IMR-90 (cell line): ENCODE data around the gene TVP23A.

Experiments used
- BHLHE40 ChIP-seq: fragments of 150-350 bp; IDR thresholded peaks from 2 replicates; pipeline ENCODE4 v1.6.1; 2016; ENCODE audit warnings: mild to moderate bottlenecking, low read depth, low read length
- CEBPB ChIP-seq: IDR thresholded peaks from 2 replicates; pipeline ENCODE4 v1.6.1; 2012; ENCODE audit warnings: low read depth, low read length, improper control_type of control experiment
- CTCF ChIP-seq: conservative IDR thresholded peaks from 2 replicates; pipeline ENCODE4 v1.5.1; 2012; ENCODE audit warnings: mild to moderate bottlenecking, low read depth, low read length, improper control_type of control experiment
- FOS ChIP-seq: fragments of 150-350 bp; IDR thresholded peaks from 2 replicates; pipeline ENCODE4 v1.6.1; 2016; ENCODE audit warnings: low read depth, low read length
- MAFK ChIP-seq: IDR thresholded peaks from 2 replicates; pipeline ENCODE4 v1.6.1; 2012; ENCODE audit warnings: low read depth, low read length, improper control_type of control experiment
- MXI1 ChIP-seq: IDR thresholded peaks from 2 replicates; pipeline ENCODE4 v1.6.1; 2012; ENCODE audit warnings: low read depth, mild to moderate bottlenecking, low read length, moderate library complexity, borderline replicate concordance
- POLR2A ChIP-seq: IDR thresholded peaks from 2 replicates; pipeline ENCODE4 v1.6.1; 2012; ENCODE audit warnings: mild to moderate bottlenecking, low read depth, low read length
- RAD21 ChIP-seq: IDR thresholded peaks from 2 replicates; pipeline ENCODE4 v1.6.1; 2012; ENCODE audit warnings: low read length, improper control_type of control experiment
- RCOR1 ChIP-seq: IDR thresholded peaks from 2 replicates; pipeline ENCODE4 v1.6.1; 2012; ENCODE audit warnings: mild to moderate bottlenecking, low read length, improper control_type of control experiment; ENCODE audit not compliant: insufficient replicate concordance
- RFX5 ChIP-seq: IDR thresholded peaks from 2 replicates; pipeline ENCODE4 v1.8.0; 2012; ENCODE audit warnings: low read depth, mild to moderate bottlenecking, low read length, moderate library complexity
- SMC3 ChIP-seq: fragments of 150-350 bp; IDR thresholded peaks from 2 replicates; pipeline ENCODE4 v1.6.1; 2016; ENCODE audit warnings: low read depth, mild to moderate bottlenecking, antibody characterized with exemption, low read length, moderate library complexity
- USF2 ChIP-seq: fragments of 150-350 bp; IDR thresholded peaks from 2 replicates; pipeline ENCODE4 v1.6.1; 2017; ENCODE audit warnings: mild to moderate bottlenecking, antibody characterized with exemption, low read length, low read depth

GRCh38 chr16:10831894-10832886, 13.6 kb upstream of the TVP23A start:
- no peak for TF ChIP-seq CTCF
- no peak for TF ChIP-seq POLR2A
- TF ChIP-seq RFX5, result no peak
- no peak for TF ChIP-seq SMC3
- TF ChIP-seq BHLHE40, result no peak
- TF ChIP-seq MAFK, result no peak
- TF ChIP-seq FOS, result no peak
- no peak for TF ChIP-seq MXI1
- no peak for TF ChIP-seq CEBPB
- no peak for TF ChIP-seq RAD21
- no peak for TF ChIP-seq RCOR1
- no peak for TF ChIP-seq USF2
